GM19455 (cell line): ENCODE results near the gene THAP8.
"Not testable (repeated sequence)": the region's sequence is repeated elsewhere in the genome, so short reads cannot be mapped to it uniquely, and the experiment has no call there.

Experiments
- ATAC-seq: cut with Tn5 transposase; IDR thresholded peaks from one replicate; pipeline ENCODE4 v1.9.1; 2021; ENCODE audit not compliant: unreplicated experiment

Gene THAP8

DNA sequence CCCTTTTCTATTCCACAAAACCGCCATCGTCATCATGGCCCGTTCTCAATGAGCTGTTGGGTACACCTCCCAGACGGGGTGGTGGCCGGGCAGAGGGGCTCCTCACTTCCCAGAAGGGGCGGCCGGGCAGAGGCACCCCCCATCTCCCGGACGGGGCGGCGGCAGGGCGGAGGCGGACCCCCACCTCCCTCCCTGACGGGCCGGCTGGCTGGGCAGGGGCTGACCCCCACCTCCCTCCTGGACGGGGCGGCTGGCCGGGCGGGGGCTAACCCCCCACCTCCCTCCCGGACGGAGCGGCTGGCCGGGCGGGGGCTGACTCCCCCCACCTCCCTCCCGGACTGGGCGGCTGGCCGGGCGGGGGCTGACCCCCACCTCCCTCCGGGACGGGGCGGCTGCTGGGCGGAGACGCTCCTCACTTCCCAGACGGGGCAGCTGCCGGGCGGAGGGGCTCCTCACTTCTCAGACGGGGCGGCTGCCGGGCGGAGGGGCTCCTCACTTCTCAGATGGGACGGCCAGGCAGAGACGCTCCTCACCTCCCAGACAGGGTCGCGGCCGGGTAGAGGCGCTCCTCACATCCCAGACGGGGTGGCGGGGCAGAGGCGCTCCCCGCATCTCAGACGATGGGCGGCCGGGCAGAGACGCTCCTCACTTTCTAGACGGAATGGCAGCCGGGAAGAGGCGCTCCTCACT lies 14.9 kb upstream of the THAP8 start:
- ATAC-seq: not testable (repeated sequence)

DNA sequence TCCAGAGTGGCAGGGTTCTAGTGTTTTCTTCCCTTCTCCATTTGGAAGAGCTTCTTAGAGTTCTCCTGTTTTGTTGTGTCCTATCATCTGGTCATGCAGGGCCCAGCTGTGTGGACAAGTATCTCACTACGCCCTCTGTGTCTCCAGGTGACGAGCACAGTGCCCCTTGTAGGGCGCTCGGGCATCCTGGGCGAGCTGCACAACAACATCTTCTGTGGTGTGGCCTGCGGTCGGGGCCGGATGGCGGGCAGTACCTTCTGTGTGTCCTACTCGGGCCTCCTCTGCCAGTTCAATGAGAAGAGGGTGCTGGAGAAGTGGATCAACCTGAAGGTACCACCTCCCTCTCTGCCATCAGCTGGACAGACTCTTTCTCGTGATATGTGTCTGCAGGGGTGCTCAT lies 13.6 kb upstream of the THAP8 start:
- ATAC-seq: no peak

DNA sequence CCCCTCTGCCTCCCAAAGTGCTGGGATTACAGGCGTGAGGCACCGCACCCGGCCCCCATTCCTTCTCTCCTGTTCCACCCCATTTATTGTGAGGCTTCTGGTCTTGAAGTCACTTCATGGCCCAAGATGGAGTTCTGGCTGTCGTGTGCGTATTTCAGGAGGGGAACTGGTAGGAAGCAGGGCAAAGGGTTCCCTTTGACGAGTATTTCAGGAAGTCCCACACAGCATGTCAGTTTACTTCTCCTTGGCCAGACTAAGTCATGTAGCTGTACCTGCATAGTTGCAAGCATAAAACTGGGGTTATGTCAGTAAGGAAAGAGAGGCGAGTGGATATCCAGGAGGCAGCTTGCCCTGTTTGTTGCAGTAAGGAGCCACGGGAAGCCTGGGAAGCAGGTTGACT lies 10.7 kb upstream of the THAP8 start:
- no peak for ATAC-seq

DNA sequence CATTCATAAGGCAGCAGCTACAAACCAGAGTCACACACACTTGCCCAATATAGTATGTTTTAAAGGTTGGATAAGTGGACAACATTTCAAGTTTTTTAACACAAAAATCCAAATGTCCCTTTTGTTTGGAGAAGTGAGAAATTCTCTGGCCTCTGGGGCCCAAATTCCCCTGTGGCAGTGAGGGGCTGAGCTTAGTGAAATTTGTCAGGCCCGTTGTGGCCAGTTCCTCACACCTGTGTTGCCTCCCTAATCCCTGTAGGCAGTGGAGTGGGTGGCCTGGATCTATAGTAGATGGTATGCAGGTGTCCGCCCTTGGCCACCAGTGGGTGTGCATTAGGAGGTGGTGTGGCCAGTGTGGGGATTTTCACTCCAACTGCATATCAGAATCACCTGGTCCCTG lies 7.3 kb upstream of the THAP8 start:
- no peak for ATAC-seq

DNA sequence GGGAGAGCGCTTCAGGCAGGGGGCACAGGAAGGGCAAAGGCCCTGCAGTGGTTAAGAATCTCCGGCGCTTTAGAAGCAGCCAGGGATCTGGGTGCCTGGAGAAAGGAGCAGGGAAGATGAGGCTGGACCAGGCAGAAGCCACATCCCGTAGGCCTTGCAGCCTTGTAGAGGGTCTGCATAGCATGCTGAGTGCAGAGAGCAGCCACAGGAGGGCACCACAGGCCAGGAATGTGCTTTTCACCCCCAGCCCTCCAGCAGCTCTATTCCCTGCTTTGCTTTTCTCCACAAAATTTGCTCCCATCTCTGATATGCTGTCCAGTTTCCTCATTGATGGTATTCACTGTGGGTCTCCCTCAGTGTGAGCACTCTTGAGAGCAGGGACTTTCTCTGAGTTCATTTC lies 6.3 kb upstream of the THAP8 start:
- ATAC-seq: no peak

DNA sequence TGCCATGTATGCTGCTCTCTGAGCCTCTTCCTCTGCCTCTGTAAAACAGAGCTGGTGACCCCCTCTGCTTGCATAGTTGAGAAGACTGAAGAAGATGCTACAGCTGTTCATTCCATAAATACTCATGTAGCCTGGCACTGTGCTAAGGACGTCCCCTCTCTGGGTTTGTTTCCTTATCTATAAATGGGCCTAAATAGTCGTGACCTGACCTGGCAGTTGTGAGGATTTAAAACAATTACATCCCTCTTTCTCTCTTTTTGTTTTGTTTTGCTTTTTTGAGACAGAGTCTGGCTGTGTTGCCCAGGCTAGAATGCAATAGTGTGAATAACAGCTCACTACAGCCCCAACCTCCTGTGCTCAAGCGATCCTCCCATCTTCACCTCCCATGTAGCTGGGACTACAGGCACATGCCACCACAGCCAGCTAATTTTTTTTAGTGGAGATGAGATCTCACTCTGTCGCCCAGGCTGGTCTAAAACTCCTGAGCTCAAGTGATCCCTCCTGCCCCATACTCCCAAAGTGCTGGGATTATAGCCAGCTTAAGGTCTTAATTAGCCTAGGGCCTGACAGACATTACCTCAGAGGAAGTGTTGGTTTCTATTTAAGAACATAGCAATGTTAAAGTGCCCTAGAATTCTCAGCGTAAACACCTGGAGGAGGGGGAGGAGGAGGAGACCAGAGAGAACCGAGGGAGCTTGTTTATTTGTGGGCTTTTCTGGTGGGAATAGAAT lies 5.3 kb upstream of the THAP8 start:
- ATAC-seq: no peak

DNA sequence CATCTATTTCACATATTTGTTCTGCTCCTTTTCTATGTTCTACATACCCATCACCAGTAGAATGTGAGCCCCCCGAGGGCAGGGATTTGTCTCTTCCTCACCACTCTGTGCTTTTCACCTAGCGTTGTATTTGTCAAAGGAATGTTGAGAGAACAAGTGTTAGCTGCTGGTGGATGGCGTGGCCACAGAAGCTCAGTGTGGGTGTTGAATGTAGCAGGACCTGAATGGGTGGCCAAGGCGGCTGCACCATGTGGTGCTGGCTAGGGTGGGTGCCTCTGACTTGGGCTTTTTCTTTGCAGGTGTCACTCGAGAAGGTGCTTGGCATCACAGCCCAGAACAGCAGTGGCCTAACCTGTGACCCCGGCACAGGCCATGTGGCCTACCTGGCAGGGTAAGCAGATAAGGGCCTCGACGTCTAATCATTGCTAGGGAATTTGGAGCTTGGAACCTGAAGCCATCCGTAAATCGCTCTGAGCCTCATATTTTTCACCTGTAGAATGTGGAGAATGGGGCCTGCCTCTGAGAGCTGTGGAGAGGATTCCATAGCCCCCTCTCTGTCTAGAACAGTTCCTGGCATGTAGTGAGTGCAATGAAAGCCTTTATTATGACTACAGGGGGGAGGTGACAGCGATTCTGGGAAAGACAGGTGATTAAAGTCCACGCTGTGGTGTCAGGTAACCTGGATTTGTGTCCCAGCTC lies 4.5 kb upstream of the THAP8 start:
- no peak for ATAC-seq

DNA sequence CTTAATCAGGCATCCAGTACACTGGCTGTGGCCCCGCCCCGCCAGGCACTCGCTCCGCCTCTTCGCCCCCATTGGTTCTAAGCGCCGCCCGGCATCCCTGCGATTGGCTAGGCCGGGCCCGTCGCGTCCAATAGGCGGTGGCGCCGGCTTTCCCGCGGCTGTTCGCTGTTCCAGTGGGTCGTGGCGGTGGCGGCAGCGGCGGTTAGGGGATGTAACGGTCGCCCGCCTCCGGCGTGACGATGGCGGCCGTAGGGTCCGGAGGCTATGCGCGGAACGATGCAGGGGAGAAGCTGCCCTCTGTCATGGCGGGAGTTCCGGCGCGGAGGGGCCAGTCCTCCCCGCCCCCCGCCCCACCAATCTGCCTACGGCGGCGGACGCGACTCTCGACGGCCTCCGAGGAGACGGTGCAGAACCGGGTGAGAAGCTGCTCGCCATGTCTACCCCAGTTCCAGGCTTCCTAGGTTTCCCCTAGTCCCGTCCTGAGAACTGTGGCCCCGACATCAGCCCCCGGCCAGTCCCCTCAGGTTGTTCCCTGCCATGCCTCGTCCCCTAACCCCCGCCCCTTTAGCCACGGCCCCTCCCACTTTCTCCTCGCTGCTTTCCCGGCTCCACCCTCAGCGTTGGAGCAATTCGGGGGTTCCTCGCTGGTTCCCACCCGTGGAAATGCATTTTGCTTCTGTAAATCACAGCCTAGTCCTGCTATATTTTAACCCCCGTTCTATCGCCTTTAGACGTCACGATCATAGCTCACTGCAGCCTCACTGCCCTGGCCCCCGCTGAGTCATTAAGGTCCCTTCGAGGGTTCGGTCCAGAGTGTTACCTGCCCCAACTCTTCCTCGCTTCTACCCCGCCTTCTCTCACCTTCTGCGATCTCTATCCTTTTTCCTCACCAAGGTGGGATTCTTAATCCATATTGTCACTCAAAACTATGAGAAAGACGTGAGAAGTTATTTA lies 925 bp upstream of the THAP8 start, which contains the start of gene WDR62:
WDR62 (plus strand) TSS at position 165 of the 954 bp plus-strand sequence; CDS start at position 240, 75 bp downstream.
- ATAC-seq: peak; percentile 73

DNA sequence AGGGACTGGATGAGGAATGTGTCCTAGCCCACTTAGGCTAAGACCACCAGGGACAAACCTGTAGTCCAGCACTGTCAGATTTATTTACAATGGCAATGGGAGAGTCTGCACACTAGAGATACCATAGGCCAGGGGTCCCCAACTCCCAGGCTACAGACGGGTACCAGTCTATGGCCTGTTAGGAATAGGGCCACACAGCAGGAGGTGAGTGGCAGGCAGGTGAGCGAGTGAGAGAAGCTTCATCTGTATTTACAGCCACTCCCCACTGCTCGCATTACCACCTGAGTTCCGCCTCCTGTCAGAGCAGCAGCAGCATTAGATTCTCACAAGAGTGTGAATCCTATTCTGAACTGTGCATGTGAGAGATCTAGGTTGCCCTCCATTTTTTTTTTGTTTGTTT lies 2.4 kb downstream of the THAP8 start:
- ATAC-seq: no peak

DNA sequence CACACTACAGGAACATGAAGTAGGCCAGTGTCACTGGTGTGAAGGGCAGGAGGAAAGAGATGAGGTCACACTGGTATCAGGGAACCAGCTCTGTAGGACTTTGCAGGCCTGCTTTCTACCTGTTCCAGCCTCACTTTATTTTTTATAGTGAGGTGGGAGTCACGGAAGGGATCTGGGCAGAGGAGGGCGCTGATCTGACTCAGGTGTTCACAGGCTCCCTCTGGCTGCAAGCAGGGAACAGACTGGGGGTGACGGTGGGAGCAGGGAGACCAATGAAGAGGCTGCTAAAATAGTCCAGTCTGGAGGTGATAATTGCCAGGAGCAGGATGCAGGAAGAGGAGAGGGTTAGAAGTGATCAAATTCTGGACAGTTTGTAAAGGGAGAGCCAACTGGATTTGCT lies 2.8 kb downstream of the THAP8 start:
- ATAC-seq: no peak

DNA sequence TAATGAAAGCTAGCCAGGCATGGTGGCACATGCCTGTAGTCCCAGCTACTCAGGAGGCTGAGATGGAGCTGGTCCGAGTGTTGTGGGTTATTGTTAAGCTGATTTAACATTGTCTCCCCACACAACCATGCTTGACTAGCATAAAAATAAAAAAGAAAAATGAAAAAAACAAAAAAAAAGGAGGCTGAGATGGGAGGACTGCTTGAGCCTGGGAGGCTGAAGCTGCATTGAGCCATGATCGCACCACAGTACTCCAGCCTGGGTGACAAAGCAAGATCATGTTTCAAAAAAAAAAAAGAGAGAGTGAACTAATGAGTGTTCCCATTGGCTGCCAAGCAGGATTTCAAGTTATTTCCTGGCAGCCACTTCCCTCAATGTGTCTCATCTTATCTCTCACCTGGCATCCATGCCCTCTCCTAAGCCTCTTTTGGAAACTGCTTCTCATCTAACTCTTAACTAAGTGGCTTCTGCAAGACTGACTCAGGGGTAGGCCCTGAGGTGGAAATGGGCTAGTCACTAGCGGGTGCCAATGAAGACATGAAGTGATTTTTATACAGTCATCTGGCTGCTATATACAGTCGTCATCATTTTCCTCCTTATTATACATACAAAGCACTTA lies 4.9 kb downstream of the THAP8 start:
- no peak for ATAC-seq

DNA sequence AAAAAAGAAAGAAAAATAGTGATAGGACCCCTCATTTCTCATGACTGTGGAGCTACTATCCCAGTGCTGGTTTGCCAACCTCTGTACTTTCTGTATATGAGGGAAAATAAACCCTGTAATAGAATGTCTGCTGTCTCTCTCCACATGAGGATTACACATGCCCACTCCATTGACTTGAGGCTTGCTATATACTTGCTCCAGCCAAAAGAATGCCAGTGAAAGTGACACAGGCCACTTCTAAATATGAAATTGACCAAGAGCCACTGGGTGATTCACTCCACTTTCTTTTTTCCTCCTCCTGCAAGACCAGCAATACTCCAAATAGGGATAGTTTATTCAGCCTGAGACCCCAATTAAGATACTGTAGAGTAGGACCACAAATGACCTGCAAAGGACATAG lies 6.2 kb downstream of the THAP8 start:
- ATAC-seq: no peak

DNA sequence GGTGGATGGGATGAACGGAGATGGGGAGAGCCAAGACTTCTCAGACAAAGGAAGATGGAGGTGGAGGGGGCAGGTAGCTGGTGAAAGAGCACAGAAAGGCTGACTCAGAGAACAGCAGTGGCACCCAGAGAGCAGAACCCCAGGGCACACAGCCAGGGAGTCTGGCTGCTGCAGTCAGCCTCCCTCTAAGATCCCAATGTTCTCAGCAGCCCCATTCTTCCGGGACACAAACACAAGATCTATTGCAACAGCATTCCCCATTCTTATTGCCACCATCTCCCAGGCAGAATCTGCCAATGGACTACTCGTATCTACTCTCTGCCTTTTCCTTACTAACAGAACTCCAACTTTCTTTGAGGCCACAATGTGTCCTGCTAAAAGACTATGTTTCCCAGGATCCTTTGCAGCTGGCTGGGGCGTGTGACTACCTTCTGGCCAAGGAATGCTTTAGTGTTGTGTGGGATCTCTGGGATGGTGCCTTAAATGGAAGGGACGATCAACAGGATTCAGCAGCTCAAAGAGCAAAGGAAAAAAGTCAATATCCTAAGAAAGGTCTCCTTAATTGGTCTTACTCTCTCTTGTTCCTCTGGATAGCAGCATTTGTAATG lies 7.5 kb downstream of the THAP8 start:
- no peak for ATAC-seq

DNA sequence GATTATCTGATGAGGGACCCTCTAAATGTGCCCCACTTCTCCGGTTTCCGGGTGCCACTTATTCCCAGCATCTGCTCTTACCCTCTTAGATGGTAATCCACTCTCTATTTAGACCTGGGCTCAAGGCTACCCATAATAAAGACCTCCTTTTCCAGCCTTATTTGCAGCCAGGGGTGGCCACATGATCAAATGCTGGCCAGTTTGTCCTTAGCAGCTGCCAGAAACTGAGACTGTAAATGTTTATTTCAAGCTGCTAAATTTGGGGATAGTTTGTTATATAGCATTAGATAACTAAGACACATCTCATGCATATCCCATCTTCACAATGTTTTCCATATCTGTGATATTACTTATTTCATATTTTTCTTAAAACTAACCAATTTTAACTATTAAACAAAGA lies 10.1 kb downstream of the THAP8 start:
- no peak for ATAC-seq

DNA sequence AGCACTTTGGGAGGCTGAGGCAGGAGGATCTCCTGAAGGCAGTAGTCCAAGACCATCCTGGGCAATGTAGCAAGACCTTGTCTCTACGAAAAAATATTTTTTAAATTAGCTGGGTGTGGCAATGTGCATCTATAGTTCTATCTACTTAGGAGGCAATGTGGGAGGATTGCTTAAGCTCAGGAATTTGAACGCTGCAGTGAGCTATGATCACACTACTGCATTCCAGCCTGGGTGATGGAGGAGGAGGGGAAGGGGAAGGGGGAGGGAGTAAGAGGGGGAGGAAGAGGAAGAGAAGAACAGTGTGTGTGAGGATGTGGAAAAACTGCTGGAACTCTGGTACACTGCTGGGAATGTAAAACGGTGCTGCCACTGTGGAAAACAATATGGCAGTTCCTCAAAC lies 12.3 kb downstream of the THAP8 start:
- ATAC-seq: no peak

DNA sequence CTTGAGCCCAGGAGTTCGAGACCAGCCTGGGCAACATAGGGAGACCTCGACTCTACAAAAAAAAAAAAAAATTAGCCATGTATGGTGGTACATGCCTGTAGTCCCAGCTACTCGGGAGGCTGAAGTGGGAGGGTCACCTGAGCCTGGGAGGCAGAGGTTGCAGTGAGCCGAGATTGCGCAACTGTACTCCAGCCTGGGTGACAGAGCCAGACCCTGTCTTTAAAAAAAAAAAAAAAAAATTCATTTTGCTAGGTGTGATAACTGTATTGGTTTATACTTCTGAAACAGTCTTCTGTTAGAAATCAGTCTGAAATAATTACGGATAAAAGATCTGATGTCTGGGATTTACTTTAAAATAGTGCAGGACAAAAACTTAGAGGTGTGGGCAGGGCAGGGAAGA lies 13.0 kb downstream of the THAP8 start:
- ATAC-seq: not testable (repeated sequence)

DNA sequence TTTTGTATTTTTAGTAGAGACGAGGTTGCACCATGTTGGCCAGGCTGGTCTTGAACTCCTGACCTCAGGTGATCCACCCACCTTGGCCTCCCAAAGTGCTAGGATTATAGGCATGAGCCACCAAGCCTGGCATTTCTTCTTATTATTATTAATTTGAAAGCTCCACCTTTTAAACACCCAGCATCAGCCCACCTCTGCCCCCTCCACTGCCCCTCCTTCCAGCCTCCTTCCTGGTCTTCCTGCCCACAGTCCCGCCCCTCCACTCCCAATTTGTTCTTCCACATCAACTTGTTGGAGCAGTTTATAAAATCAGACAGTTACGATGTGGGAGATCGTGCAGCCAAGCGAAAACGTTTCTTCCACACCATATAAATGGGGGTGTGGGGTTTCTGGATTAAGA lies 13.6 kb downstream of the THAP8 start:
- no peak for ATAC-seq

DNA sequence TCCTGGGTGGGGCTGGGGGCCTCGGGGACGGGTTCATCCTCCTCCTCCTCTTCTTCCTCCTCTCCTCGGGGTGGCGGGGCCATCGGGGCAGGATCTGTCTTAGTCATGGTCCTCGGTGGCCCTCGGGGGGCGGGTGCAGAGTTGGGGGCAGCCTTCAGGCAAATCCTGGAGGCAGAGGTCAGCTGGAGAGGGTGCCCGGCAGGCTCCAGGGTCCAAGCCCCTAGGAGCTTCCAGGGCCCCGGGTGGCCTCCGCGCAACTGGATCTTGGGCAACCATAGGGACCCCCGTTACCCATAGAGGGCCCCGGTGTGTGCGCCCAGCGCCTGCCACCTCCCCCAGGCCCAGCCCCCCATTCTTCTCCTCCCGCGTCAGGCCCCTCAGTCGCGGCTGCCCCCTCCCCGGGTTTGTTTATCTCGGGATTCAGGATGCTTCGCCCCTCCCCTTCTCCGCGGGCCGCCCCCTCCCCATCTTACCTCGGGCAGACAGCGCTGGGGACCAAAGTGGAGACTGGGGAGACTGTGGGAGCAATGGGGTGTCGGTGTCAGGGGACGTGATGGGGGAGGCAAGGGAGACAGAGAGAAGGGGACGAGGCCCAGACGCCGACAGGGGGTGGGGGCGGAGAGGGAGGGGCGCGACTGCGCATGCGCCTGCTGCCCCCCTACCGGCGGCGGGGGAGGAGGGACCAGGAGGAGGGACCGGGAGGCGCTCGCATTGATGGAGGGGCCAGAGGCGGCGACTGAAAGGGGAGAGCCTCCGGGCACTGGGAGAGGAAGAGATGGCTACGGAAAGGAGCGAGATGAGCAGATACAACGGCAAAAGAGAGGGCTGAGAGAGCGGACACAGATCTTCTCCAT lies 21.6 kb downstream of the THAP8 start, which contains the start of gene CLIP3:
CLIP3 (minus strand) TSS at position 623 of the 854 bp plus-strand sequence; CDS start at position 107, 516 bp downstream.
- no peak for ATAC-seq

DNA sequence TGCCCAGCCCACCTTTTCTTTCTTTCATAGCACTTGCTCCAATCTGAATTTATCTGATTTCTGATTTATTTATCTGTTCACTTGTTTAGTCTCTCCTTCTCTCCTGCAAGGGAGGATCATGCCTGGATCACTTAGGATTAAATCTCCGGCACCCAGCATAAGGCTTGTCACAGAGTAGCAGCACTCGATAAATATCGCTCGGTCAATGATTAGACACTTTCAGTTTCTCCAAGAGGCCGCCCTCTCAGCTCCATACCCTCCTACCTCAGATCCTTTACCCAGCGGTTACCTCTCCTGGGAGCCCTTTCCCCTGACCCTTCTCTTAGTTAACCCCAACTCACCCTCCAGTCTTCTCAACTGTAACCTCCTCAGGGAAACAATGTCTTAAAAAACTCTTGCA lies 22.8 kb downstream of the THAP8 start:
- ATAC-seq: no peak
